HG03135 (cell line): ENCODE measurements around the gene FKBP2.

Experiments
- ATAC-seq: cut with Tn5 transposase; IDR thresholded peaks from one replicate; pipeline ENCODE4 v1.9.1; 2021; ENCODE audit warnings: mild to moderate bottlenecking, moderate library complexity; ENCODE audit not compliant: unreplicated experiment

Gene FKBP2

GRCh38 chr11:64232182-64232966 is 8.5 kb upstream of the FKBP2 start:
- no peak for ATAC-seq

DNA sequence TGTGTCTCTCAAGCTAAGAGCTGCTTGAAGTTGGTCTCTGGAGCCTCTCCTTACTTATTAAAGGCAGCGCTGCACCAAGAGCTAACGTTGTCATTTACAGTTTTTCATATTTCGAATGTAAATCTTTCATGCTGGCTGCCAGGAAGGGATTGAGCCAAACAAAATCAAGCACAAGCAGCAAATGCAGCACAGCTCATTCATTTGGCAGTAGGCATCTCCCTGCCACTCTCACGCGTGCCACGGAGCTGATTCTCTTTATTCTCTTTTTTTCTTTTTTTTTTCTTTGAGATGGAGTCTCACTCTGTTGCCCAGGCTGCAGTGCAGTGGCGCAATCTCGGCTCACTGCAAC is 8.0 kb upstream of the FKBP2 start:
- ATAC-seq, result no peak

DNA sequence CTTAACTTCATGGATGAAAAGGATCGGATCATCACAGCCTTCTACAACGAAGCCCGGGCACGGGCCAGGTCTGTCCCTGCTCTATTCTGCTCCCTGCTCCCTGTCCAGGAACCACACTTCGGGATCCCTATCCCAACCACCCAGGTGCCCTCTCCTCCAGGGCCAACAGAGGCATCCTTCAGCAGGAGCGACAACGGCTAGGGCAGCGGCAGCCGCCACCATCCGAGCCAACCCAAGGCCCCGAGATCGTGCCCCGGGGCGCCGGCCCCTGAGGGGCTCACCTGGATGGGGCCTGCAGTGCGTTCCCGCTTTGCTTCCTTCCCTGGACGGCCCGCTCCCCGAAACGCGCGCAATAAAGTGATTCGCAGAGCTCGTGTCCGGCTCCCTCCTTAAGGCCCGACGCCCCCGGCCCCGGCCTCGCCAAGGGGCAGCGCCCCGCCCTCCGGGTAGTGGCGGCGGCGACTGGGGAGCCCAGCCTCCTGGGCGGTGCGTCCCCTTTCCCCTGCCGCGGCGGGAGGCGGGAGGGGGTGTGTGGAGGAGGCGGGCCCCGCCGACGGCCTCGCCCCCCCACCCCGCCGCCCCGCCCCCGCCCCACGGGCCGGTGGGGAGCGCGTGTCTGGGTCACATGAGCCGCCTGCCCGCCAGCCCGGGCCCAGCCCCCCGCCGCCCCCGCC is 6.8 kb upstream of the FKBP2 start, which contains the start of gene VEGFB:
TSS of gene VEGFB (plus strand) at position 672 of the 674 bp plus-strand sequence. CDS start 250 bp downstream, outside the sequence.
- peak; percentile 38 for ATAC-seq

- ATAC-seq, result no peak
Observed at GRCh38 chr11:64234647-64235379, 6.1 kb upstream of the FKBP2 start.

DNA sequence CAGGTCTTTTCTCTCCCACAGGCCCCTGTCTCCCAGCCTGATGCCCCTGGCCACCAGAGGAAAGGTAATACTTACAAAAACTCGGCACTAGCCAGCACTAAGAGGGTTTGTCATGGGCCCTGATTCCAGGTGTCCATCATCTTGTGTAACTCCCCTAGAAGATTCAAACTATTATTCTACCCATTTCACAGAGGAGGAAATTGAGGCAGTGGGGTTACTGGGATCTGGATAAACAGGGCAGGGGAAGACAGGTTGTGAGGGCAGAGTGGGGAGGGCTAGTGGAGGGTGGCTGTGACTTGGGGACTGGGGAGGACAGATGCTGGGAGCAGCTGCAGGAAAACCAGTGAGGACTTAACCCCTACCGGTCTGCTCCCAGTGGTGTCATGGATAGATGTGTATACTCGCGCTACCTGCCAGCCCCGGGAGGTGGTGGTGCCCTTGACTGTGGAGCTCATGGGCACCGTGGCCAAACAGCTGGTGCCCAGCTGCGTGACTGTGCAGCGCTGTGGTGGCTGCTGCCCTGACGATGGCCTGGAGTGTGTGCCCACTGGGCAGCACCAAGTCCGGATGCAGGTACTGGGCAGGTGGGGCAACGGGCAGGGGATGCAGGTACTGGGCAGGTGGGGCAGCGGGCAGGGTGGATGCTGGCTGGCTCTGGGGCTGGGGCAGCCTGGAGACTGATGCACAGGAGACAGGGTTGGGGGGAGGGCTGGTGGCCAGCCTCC is 5.3 kb upstream of the FKBP2 start:
- no peak for ATAC-seq

- no peak for ATAC-seq
Observed at GRCh38 chr11:64237484-64237951, 3.4 kb upstream of the FKBP2 start.

DNA sequence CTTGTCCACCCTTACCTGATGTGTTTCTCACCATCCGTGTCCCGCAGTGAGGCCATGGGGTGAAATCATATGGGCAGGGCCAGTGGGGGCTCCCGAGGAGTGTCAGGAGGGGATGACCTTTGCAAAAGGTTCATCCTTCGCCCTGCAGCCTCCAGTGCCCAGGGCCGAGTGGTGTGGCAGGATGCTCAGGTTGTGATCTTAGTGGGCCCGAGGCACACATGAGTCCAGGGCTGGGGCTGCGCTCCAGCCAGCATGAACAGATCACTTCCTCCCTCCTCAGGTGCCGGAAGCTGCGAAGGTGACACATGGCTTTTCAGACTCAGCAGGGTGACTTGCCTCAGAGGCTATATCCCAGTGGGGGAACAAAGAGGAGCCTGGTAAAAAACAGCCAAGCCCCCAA is 2.8 kb upstream of the FKBP2 start:
- ATAC-seq, result no peak

DNA sequence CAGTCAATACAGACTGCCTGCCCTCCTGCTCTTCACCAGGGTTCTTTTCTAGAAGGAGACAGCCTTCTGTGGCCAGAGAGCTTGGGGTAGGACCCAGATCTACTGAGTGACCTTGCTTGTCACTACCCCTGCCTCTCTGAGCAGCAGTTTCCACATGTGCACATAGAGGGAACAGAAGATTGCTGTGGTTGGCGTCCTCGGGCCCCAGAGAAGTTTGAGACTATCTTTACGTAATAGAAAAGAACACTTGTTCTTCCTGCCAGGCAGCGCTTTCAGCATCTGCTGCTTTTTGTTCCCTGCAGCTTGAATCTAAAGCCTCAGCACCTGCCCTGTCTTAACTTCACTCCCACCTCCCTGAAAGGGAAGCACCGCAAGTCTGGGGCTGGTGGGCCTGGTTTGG is 1.9 kb upstream of the FKBP2 start:
- ATAC-seq, result no peak

DNA sequence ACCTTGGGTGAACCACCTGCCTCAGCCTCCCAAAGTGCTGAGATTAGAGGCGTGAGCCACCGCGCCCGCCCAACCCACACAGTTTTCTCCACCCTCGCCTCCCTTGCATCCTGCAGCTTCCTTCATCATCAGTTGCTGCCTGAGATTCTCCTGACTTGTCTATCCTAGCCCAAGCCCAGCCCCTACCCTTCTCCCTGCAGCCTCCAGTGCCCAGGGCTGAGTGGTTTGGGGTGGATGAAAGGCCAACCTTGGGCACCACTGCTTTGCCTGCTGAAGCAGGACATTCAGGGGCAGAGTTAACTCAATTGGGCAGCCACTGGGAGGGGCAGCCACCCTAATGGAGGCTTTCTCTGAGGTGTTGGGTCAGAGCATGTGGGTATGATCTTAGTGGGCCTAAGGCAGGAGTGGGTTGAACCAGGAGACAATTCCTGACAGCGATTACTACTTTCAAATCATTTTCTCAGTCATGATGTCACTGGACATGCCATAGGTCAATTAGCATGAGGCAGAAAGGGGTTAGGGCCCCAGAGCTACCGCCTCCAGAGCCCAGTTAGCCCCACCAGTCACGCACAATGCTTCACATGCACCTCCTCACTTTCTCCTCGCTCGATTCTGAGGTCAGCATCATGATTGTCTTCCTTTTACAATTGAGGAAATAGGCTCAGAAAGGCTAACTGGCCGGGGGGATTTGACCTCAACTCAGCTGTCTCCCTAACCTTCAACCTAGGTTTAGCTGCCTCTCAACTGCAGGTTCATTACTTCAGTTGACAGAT is 1.0 kb upstream of the FKBP2 start:
- ATAC-seq, result peak; percentile 11

DNA sequence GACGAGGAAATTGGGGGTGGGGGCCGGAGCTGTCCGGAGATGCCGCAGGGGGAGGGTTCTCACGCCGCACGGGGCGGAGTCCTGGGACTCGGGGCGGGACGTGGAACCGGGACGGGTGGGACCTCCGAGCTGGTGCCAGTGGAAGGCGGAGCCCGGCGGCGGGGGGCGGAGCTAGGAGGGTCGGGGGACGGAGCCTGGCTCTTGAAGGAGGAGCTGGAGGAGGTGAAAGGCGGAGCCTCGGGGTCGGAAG is 271 bp downstream of the FKBP2 start:
- peak; percentile 66 for ATAC-seq

- ATAC-seq, result peak; percentile 10
Observed at GRCh38 chr11:64241491-64242374, 838 bp downstream of the FKBP2 start.

DNA sequence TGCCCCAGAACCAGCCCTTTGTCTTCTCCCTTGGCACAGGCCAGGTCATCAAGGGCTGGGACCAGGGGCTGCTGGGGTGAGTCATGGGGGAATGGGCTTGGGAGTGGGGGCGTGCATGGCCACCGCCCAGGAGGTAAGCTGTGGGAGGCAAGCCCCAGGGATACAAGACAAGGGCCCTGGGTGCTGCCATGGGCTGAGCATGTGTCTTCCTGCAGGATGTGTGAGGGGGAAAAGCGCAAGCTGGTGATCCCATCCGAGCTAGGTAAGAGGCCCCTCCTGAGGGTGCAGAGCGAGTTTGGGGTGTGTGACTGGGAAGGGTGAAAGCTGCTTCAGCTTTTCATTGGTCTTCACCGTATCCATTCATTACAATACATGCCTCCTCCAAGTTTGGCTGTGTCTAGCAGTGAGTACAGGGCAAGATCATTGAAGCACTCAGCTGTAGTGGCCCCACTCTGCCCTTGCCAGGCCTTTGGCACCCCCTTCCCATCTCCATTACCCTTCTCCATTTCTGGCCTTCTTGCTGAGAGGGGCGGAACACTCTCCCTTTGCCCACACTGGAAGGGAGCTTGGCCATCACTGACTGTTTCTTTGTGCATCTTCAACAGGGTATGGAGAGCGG is 2.5 kb downstream of the FKBP2 start:
- ATAC-seq, result no peak

GRCh38 chr11:64244107-64244506 is 3.2 kb downstream of the FKBP2 start:
- ATAC-seq, result no peak

DNA sequence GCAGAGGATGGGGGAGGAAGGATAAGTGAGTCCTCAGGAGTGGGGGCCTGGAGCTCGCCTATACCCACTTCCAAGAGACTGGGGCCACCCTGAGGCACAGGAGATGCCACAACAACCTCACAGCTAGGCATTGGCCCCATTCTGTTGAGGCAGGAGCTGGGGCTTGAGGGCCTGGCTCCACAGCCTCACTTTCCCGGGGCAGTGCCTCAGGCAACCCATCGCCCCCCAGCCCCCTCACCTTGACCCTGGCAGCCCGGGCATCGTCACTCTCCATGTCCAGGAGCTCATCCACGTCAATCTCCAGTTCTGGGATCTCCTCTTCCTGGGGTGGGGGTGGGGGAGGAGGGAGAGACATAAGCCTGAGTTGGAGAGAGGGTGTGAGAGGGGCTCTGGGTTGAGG is 4.1 kb downstream of the FKBP2 start:
- ATAC-seq, result no peak

- ATAC-seq, result no peak
Observed at GRCh38 chr11:64245401-64245796, 4.5 kb downstream of the FKBP2 start.

DNA sequence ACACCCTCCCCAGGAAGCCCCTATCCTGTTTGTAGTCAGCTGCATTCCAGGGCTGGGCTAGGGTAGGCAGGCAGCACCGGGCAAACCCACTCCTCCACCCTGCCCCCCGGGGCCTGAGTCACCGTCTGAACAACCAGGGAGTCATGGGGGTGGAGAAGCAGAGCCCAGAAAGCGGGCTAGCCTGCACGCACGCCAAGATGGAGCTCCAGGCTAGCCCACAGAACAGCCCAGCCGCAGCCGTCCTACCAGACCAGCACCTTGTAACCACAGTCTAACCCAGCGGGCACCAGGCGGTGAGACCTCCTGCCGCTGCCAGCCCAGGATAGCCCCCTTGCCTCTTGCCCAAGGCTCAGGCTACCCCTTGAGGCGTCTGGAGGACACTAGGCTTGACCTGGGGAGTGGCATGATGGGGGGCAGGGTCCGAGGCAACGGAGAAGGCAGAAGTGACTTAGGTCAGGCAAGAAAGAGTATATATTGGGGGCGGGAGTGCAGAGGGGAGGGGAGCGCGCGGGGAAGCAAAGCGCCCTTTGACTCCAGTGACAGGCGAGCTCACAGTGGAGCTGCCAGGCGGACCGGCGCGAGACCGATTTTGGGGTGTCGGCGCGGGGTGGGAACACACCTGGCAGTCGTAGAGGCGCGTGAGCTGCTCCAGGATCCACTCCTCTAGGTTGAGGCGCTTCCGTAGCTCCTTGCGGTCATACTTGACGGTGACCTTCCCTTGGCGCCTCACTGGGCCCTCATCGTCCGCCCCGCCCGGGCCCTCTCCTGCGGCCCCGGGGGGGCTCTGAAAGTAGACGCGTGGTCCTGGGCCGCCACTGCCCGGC is 5.1 kb downstream of the FKBP2 start:
- no peak for ATAC-seq

DNA sequence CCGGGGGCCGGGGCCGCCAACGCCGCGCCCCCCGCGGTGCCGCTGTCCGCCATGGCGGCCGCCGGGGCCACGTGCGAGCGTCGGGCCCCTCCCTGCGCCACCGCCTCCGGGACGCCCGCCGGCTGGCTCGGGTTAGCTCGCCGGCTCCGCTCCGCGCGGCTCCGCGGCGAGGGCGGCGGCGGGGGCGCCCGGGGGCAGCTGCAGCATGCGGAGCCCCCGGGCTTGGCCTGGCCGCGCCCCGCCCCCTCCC is 5.7 kb downstream of the FKBP2 start:
- peak; percentile 11 for ATAC-seq

GRCh38 chr11:64246871-64247728 is 6.2 kb downstream of the FKBP2 start, which contains the start of gene PPP1R14B:
TSS of gene PPP1R14B (minus strand) at chr11:64246943. CDS start at chr11:64246673, 270 bp downstream.
- peak; percentile 33 for ATAC-seq
